CD4-positive, alpha-beta T cell treated with Interleukin-15 for 4 hours (primary cell): ENCODE measurements around the gene CRADD.

ENCODE experiments used
- DNase-seq: peaks from one replicate; pipeline ENCODE4 v3.0.0-alpha.2; 2020; ENCODE audit warnings: low spot score

CRADD gene

GRCh38 chr12:93939641-93940325 lies 262.6 kb downstream of the CRADD start:
- no peak for DNase-seq

DNA sequence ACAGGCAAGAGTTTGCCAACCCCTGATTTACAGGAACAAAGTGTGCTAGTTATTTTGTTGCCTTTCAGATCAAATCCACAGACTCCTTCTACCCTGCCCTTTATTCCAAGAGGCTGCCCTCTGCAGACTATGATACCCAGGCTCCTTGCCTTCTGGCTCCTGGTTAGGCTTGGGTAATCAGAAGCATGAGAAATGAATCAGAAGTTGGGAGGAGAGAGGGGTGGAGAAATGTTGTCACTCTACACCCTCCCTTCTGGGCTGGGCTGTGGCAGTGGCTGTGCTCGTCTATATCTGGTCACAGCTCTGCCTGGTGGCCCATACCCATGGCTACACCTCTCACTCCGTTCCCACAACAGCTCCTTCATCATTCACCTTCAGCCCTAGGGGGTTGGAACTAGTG lies 266.6 kb downstream of the CRADD start:
- no peak for DNase-seq

- no peak for DNase-seq
Observed at GRCh38 chr12:93944201-93944600, 267.0 kb downstream of the CRADD start.
